ES-I3 (cell line): Measurements from ENCODE around the gene PRAME.
"Not testable (repeated sequence)": the region's sequence is repeated elsewhere in the genome, so short reads cannot be mapped to it uniquely, and the experiment has no call there.

Experiments used
- H3K36me3 ChIP-seq: 2 replicates; pipeline ENCODE4 v1.6.1; 2013; ENCODE audit warnings: mild to moderate bottlenecking, low read length, control low read depth, moderate library complexity; ENCODE audit not compliant: insufficient read depth
- H3K4me1 ChIP-seq: 2 replicates; pipeline ENCODE4 v1.6.1; 2013; ENCODE audit warnings: mild to moderate bottlenecking, control low read depth, low read length; ENCODE audit not compliant: insufficient read depth
- H3K9ac ChIP-seq: 2 replicates; pipeline ENCODE4 v1.6.1; 2013; ENCODE audit warnings: low read depth, mild to moderate bottlenecking, low read length, moderate library complexity
- H3K9me3 ChIP-seq: 2 replicates; pipeline ENCODE4 v1.6.1; 2013; ENCODE audit warnings: mild to moderate bottlenecking, low read length, moderate library complexity; ENCODE audit not compliant: control insufficient read depth, insufficient read depth

PRAME gene

GRCh38 chr22:22590136-22590891, 31.2 kb upstream of the PRAME start:
- Histone ChIP-seq H3K9ac (no peak overlapping the region), H3K9me3 (no peaks in the 10 kb centered on the region), H3K36me3 (no peaks in the 10 kb centered on the region), H3K4me1 (no peaks in the 10 kb centered on the region)

- no peaks in the 10 kb centered on the region for H3K4me1 ChIP-seq
- no peak overlapping the region for H3K9ac ChIP-seq
- H3K9me3 ChIP-seq: no peaks in the 10 kb centered on the region
- no peaks in the 10 kb centered on the region for H3K36me3 ChIP-seq
These were observed 29.6 kb upstream of the PRAME start for GRCh38 chr22:22588485-22589164.

DNA sequence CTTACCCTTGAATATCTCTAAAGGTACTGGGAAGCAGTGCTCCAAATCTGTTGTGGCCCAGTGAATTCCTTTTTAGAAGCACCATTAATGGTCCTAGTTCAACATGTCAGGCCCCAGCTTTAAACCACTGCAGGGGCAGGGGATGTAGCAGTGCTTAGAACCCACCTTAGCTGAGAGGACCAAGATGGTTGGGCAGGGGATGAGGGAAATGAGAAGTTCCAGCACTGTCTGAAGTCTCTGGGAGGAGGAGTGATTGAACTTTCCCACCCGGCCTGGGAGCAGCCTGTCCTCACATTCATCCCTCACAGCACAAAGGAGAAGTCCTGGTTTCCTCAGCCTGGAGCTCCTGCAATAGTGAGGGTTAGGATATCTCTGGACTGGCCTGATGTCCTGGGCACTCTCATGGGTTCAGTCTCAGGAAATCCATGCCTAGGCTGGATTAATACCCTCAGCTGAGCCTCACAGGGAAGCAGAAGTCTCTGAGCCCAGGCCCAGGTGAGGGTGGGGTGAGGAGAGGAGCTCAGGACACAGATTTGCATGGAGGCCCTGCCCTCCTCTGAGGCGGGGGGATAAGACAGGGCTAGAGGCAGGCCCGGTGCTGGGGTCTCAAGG, 28.6 kb upstream of the PRAME start:
- Histone ChIP-seq H3K36me3 (no peaks in the 10 kb centered on the region), H3K9ac (no peak overlapping the region), H3K4me1 (no peaks in the 10 kb centered on the region)

DNA sequence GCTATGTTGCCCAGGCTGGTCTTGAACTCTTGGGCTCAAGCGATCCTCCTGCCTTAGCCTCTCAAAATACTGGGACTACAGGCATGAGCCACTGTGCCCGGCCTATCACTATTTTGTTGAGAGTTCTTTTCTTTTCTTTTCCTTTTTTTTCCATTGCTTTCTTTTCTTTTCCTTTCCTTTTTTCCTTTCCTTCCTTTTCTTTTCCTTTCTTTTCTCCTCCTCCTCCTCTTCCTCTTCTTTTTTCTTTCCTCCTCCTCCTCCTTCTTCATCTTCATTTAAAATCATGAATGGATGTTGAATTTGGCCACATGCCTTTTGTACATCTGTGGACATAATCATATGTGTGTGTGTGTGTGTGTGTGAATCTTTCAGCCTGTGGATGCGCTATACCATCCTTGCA, 25.7 kb upstream of the PRAME start:
- no peaks in the 10 kb centered on the region for H3K36me3 ChIP-seq
- no peak overlapping the region for H3K9ac ChIP-seq
- H3K9me3 ChIP-seq: no peaks in the 10 kb centered on the region
- no peaks in the 10 kb centered on the region for H3K4me1 ChIP-seq

More for the DNA sequence above, 28.6 kb upstream of the PRAME start:
- no peaks in the 10 kb centered on the region for H3K9me3 ChIP-seq

- no peak overlapping the region for H3K9ac ChIP-seq
- no peaks in the 10 kb centered on the region for H3K9me3 ChIP-seq
- H3K36me3 ChIP-seq: no peaks in the 10 kb centered on the region
- no peaks in the 10 kb centered on the region for H3K4me1 ChIP-seq
These were observed 24.0 kb upstream of the PRAME start for GRCh38 chr22:22583030-22583429.

GRCh38 chr22:22581524-22581923, 22.5 kb upstream of the PRAME start:
- not testable (repeated sequence) for H3K9ac ChIP-seq, H3K9me3 ChIP-seq, H3K36me3 ChIP-seq, H3K4me1 ChIP-seq

DNA sequence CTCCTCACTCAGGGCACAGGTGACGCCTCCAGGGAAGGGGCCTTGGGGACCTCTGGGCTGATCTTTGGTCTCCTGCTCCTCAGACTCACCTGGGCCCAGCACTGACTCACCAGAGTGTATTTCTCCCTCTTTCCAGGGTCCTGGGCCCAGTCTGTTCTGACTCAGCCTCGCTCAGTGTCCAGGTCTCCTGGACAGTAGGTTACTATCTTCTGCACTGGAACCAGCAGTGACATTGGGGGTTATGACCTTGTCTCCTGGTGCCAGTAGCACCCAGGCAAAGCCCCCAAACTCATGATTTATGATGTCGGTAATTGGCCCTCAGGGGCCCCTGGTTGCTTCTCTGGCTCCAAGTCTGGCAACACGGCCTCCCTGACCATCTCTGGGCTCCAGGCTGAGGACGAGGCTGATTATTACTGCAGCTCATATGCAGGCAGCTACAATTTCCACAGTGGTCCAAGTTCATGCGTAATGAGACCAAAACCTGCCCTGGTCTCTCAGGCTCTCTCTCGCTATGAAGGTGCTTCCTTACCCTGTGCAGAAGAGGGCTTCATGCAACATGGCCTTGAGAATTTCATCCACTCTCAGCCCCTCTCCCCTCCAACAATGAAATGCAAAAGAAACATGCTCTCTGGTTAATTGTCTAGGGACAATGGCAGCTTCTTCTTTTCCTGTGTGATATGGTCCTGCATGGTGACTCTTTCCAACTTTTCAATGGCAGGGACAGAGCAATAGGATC, 21.0 kb upstream of the PRAME start:
- Histone ChIP-seq H3K36me3 (no peaks in the 10 kb centered on the region), H3K9ac (no peak overlapping the region), H3K4me1 (no peaks in the 10 kb centered on the region), H3K9me3 (no peaks in the 10 kb centered on the region)

DNA sequence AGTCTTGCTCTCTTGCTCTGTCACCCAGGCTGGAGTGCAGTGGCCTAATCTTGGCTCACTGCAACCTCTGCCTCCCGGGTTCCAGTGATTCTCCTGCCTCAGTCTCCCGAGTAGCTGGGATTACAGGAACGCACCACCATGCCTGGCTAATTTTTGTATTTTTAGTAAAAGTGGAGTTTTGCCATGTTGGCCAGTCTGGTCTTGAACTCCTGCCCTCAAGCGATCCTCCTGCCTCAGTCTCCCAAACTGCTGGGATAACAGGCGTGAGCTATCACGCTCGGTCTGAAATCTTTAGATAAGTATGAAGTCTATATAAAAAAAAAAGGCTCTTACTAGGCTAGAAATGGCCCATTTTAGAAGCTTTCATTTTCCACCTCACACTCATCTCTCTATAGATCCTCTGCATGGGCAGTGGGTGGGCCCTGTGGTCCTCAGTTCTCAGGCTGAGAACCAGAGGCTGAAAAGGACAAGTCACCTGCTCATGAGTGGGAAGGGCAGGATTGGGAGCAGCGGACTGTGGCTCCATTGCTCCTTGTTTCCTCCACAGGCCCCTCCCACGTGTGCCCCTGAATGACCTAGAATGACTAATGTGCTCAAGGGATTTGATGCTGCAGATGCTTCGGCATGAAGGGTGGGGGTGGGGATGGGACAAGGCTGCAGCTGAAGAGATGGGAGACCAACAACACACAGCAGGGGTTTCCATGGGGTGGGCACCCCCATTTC, 19.8 kb upstream of the PRAME start:
- no peaks in the 10 kb centered on the region for H3K36me3 ChIP-seq
- no peak overlapping the region for H3K9ac ChIP-seq
- no peaks in the 10 kb centered on the region for H3K9me3 ChIP-seq
- H3K4me1 ChIP-seq: no peaks in the 10 kb centered on the region

DNA sequence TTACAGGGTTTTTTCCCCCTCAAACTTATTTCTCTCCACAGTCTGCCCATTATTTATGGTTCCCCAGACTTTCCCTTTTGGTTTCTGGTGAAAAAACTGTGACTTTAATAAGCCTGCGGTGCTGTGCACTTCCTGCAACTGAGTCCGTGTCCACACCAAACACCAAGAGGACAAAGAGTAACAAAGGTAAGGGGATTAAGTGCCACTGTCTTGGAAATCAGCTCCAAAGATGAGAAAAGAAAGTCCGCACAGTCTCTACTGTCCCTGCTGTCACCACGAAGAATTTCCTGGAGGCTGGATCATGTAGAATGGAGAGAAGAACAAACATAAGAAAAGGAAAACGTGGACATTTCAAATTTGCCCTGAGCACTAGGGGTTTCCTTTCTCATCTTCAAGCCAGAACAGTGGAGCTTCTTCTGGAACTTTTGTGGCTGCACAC, 17.9 kb upstream of the PRAME start:
- Histone ChIP-seq H3K9me3 (no peaks in the 10 kb centered on the region), H3K9ac (no peak overlapping the region), H3K4me1 (no peaks in the 10 kb centered on the region), H3K36me3 (no peaks in the 10 kb centered on the region)

DNA sequence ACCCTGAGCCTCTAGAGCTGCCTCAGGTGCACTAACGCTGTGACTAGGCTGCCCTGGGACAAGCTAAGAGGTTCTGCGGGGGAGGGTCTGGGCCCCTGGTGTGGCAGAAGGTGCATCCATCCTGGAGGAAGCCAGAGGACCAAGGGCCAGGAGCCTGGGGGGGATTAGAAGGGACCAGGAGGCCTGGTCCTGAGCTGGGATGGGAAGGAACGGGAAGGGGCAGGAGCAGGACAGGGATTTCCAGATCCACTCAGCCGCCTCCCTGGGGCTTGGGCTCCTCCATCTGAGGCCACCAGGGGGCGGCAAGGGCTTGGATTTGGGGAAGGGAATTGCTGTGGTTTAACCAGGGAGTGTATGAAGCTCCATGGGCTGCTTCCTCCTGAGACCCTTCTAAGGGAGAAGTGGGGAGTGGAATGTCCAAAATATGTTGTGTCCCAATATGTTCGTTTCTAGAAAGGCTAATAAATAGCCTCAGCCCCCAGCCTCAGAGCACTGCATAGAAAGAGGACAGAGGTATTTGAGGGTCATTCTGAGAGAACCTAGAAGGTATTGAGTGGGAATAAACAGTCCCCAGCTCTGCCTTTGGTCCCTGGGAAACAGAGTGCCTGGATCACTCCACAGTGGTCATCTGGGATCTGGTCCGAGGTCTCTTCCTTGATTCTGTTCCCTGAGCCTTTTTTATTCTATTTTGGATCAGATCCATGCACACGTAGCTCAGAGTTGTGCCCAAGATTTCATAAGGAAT, 17.4 kb upstream of the PRAME start:
- Histone ChIP-seq H3K9me3 (no peaks in the 10 kb centered on the region), H3K9ac (no peak overlapping the region), H3K4me1 (no peaks in the 10 kb centered on the region), H3K36me3 (no peaks in the 10 kb centered on the region)

DNA sequence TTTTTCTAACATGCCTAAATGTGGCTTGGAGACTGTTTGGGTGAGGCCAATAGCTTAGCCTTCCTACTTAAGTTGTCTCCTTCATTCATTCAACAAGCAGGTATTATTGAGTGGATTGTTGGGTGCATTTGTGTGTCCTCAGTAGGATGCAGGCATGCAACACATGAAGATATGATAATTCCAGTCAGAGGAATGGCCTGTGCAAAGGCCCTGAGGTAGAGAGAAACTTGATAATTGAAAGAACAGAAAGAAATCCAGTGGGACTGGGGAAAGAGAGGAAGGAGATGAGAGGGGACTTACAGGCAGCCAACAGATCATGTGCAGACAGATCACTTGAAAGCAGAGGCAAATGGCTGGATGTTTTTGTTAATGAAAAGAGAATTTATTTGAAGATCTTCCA, 15.3 kb upstream of the PRAME start:
- H3K9ac ChIP-seq: no peak overlapping the region
- no peaks in the 10 kb centered on the region for H3K4me1 ChIP-seq
- no peaks in the 10 kb centered on the region for H3K9me3 ChIP-seq
- no peaks in the 10 kb centered on the region for H3K36me3 ChIP-seq

- no peaks in the 10 kb centered on the region for H3K36me3 ChIP-seq
- no peak overlapping the region for H3K9ac ChIP-seq
- no peaks in the 10 kb centered on the region for H3K4me1 ChIP-seq
- H3K9me3 ChIP-seq: no peaks in the 10 kb centered on the region
These were observed 14.2 kb upstream of the PRAME start for GRCh38 chr22:22573047-22573889.

DNA sequence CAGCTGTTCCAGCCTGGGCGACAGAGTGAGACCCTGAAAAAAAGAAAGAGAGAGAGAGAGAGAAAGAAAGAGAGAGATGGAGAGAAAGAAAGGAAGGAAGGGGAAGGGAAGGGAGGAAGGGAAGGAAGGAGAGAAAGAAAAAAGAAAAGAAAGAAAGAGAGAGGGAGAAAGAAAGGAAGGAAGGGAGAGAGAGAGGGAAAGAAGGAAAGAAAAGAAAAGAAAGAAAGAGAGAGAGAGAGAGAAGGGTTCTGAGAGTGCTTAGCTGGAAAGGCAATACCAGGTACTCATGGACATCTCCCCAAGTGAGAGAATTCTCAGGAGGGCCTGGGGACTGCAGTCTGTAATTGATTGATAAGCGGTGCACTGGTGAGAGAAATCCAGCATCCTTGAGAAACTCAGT, 12.8 kb upstream of the PRAME start:
- H3K9ac ChIP-seq: no peak overlapping the region
- H3K4me1 ChIP-seq: no peaks in the 10 kb centered on the region
- H3K36me3 ChIP-seq: no peaks in the 10 kb centered on the region
- H3K9me3 ChIP-seq: no peaks in the 10 kb centered on the region
